GM12878 (cell line): ENCODE results near the gene TEKT4. TPM values are rescaled to one million over a fixed set of nuclear protein-coding genes. Genes with fewer than 3 reads are reported as not detected.
"Not testable (repeated sequence)": the region's sequence is repeated elsewhere in the genome, so short reads cannot be mapped to it uniquely, and the experiment has no call there.

Experiments used
- ATAC-seq: fragments of 200-7000 bp; cut with Tn5 transposase; 3 replicates; pipeline ENCODE4 v1.9.1; 2020; ENCODE audit warnings: mild to moderate bottlenecking, moderate library complexity
- BruUV-seq: library from RNA; stranded (reverse); fragments of 400-500 nt; replicated peaks from 2 replicates; lab custom pipeline; 2021; lab: Mats Ljungman, UMichigan
- CTCF ChIA-PET: fragments of 300-600 bp; sonication (Branson Sonifier 250); formaldehyde crosslinking; extraction: SDS; loops from one replicate; lab custom pipeline; 2021; ENCODE audit warnings: inconsistent platforms; lab: Yijun Ruan, JAX
- POLR2A ChIA-PET: fragments of 350-600 bp; formaldehyde crosslinking; extraction: SDS; loops from one replicate; lab custom pipeline; 2021; ENCODE audit warnings: inconsistent platforms; lab: Charles Lee
- RAD21 ChIA-PET: fragments of 300-600 bp; sonication (Branson Sonifier 250); formaldehyde crosslinking; loops from one replicate; lab custom pipeline; 2023; ENCODE audit warnings: antibody characterized with exemption; ENCODE audit not compliant: unreplicated experiment; lab: Charles Lee
- SMC1A ChIA-PET: fragments of 300-600 bp; sonication (Branson Sonifier 250); formaldehyde crosslinking; loops from one replicate; lab custom pipeline; 2023; ENCODE audit not compliant: unreplicated experiment, uncharacterized antibody; lab: Charles Lee
- DNase-seq: peaks from one replicate; pipeline ENCODE4 v3.0.0-alpha.2; 2011; ENCODE audit warnings: low read depth, low spot score
- FAIRE-seq: peaks from 3 replicates; lab custom pipeline; 2011; peaks lifted over from hg19 to GRCh38; lab: Jason Lieb, UNC
- H2AFZ ChIP-seq: 2 replicates; pipeline ENCODE4 v1.6.0; 2011; ENCODE audit warnings: low read depth, low read length, control low read depth; ENCODE audit not compliant: control insufficient read depth
- H3K27ac ChIP-seq: 2 replicates; pipeline ENCODE4 v1.5.1; 2011; ENCODE audit warnings: control low read depth; ENCODE audit not compliant: control insufficient read depth, insufficient read depth
- H3K27me3 ChIP-seq, 2 experiments: replicated peaks in 1 of 2; 2 replicates each; pipeline versions ENCODE4 v1.6.0 to v1.6.1; 2011; ENCODE audit warnings: low read length in 1 of 2; ENCODE audit not compliant: control insufficient read depth in 2 of 2, insufficient read depth in 2 of 2
- H3K36me3 ChIP-seq, 2 experiments: 2 replicates each; pipeline ENCODE4 v1.5.1; 2011; ENCODE audit warnings: low read length in 1 of 2; ENCODE audit not compliant: control insufficient read depth in 2 of 2, insufficient read depth in 2 of 2
- H3K4me1 ChIP-seq: 2 replicates; pipeline ENCODE4 v1.6.1; 2011; ENCODE audit warnings: mild to moderate bottlenecking, low read length, moderate library complexity, mixed read lengths; ENCODE audit not compliant: control insufficient read depth, insufficient read depth
- H3K4me2 ChIP-seq: 2 replicates; pipeline ENCODE4 v1.6.0; 2011; ENCODE audit warnings: control low read depth; ENCODE audit not compliant: control insufficient read depth, insufficient read depth
- H3K4me3 ChIP-seq: fragments of 200-600 bp; sonication (generic); 2 replicates; pipeline ENCODE4 v1.5.1; 2016
- H3K79me2 ChIP-seq: 2 replicates; pipeline ENCODE4 v1.6.0; 2011; ENCODE audit warnings: low read length; ENCODE audit not compliant: control insufficient read depth, insufficient read depth
- H3K9ac ChIP-seq: 2 replicates; pipeline ENCODE4 v1.8.0; 2011; ENCODE audit warnings: low read length, control low read depth, mixed read lengths; ENCODE audit not compliant: control insufficient read depth, insufficient read depth
- H3K9me3 ChIP-seq: replicated peaks from 3 replicates; pipeline ENCODE4 v1.5.1; 2011; ENCODE audit warnings: mild to moderate bottlenecking, low read length; ENCODE audit not compliant: control insufficient read depth, insufficient read depth
- H4K20me1 ChIP-seq: 2 replicates; pipeline ENCODE4 v1.6.0; 2011; ENCODE audit not compliant: control insufficient read depth, insufficient read depth
- E2F8 ChIP-seq: fragments of 450-650 bp; IDR thresholded peaks from 2 replicates; pipeline ENCODE4 v1.6.1; 2018; ENCODE audit warnings: mild to moderate bottlenecking, low read depth, moderate library complexity; ENCODE audit not compliant: partially characterized antibody
- FOXM1 ChIP-seq: IDR thresholded peaks from 2 replicates; pipeline ENCODE4 v1.6.1; 2012; ENCODE audit warnings: low read depth, mild to moderate bottlenecking, inconsistent platforms, low read length, moderate library complexity
- WGBS: methylation state at CpG from one replicate; pipeline ENCODE4 v1.1.6; 2016; ENCODE audit warnings: low lambda C conversion rate; ENCODE audit not compliant: insufficient replicate concordance, insufficient coverage; ENCODE audit errors: missing lambda C conversion rate; 5-methylcytosine and 5-hydroxymethylcytosine counted together
- in situ Hi-C: fragments of 300-500 bp; cut with MboI; formaldehyde crosslinking; loops from 9 replicates; pipeline ENCODE4 v1.14.3; 2018; ENCODE audit warnings: mixed read lengths
- intact Hi-C: fragments of 100-400 bp; cut with micrococcal nuclease; formaldehyde crosslinking; loops from one replicate; pipeline ENCODE4 v1.14.2; 2022; ENCODE audit not compliant: unreplicated experiment
- polyA plus RNA-seq, 11 experiments: library from polyadenylated mRNA; depleted of rRNA in 4 of 11; unstranded in 6 of 11; stranded (reverse) in 5 of 11; fragments of >200 nt; fragmentation: Nextera tagmentation in 4 of 11; fragmentation: Illumina TruSeq in 1 of 11; extraction: Ambion mirVana in 4 of 11; extraction: Trizol in 1 of 11; gene quantifications; 1 replicate in 1 of 11; 2 replicates in 10 of 11; pipeline versions ENCODE4 v1.2.1 to v1.2.3, GENCODE V29; 2011 to 2016; ENCODE audit warnings: inconsistent platforms in 2 of 11, missing spikeins in 2 of 11, low read depth in 1 of 11
- total RNA-seq, 4 experiments: library from RNA; depleted of rRNA in 3 of 4; stranded (reverse); fragments of >200 nt in 3 of 4; fragmentation: Illumina TruSeq in 1 of 4; extraction: Trizol in 1 of 4; gene quantifications; 2 replicates each; pipeline versions ENCODE4 v1.2.1 to v1.2.3, GENCODE V29; 2013 to 2021
- TF ChIP-seq, protein P1 (sequence below): fragments of 450-650 bp; IDR thresholded peaks from 2 replicates; pipeline ENCODE4 v1.6.1; 2017; ENCODE audit warnings: mild to moderate bottlenecking, moderate library complexity
- TF ChIP-seq, protein P2 (sequence below): IDR thresholded peaks from 2 replicates; pipeline ENCODE4 v1.6.1; 2012; ENCODE audit warnings: mild to moderate bottlenecking, low read depth, low read length

Gene TEKT4
- total and polyA plus RNA-seq, 10 of the 15 experiments (the other 5 are each of a cell fraction or from before 2014, with no cell fraction given): 0.06 to 2.7 (median 0.30) TPM; not detected in 4

DNA sequence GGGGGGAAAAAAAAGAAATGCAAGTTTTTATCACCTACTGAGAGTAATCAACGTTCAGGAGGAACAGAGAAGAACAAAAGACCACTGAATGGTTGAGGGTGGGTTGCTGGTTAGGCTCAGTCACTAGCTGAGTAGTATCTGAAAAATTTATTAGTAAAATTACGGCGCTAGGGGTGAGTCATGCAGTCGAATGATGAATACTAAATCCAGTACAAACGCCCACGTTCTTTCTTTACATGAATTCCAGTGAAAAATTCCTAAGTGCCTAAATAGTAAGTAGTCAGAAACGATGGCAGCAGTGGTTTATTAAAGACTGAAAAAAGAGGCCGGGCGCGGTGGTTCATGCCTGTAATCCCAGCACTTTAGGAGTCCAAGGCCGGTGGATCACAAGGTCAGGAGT lies 52.0 kb downstream of the TEKT4 start (continued):
- TF ChIP-seq, protein P1, sequence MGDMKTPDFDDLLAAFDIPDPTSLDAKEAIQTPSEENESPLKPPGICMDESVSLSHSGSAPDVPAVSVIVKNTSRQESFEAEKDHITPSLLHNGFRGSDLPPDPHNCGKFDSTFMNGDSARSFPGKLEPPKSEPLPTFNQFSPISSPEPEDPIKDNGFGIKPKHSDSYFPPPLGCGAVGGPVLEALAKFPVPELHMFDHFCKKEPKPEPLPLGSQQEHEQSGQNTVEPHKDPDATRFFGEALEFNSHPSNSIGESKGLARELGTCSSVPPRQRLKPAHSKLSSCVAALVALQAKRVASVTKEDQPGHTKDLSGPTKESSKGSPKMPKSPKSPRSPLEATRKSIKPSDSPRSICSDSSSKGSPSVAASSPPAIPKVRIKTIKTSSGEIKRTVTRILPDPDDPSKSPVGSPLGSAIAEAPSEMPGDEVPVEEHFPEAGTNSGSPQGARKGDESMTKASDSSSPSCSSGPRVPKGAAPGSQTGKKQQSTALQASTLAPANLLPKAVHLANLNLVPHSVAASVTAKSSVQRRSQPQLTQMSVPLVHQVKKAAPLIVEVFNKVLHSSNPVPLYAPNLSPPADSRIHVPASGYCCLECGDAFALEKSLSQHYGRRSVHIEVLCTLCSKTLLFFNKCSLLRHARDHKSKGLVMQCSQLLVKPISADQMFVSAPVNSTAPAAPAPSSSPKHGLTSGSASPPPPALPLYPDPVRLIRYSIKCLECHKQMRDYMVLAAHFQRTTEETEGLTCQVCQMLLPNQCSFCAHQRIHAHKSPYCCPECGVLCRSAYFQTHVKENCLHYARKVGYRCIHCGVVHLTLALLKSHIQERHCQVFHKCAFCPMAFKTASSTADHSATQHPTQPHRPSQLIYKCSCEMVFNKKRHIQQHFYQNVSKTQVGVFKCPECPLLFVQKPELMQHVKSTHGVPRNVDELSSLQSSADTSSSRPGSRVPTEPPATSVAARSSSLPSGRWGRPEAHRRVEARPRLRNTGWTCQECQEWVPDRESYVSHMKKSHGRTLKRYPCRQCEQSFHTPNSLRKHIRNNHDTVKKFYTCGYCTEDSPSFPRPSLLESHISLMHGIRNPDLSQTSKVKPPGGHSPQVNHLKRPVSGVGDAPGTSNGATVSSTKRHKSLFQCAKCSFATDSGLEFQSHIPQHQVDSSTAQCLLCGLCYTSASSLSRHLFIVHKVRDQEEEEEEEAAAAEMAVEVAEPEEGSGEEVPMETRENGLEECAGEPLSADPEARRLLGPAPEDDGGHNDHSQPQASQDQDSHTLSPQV: no peak
- TF ChIP-seq E2F8 (no peak), FOXM1 (no peak)

DNA sequence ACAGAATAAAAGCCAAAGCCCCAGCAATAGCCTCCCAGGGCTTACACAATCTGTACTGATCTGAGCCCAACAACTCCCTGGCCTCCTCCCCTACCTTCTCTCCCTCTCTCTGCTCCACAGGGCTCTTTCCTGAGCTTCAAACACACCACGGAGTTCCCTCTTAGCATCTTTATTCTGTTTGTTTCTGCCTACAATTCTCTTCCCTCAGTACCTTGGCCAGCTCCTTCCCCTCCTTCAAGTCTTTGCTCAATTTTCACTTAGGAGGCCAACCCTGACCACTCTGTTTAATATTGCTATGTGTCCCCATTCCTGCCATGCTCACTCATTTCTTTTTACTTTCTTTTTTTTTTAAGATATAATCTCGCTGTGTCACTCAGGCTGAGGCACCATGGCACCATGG lies 53.8 kb downstream of the TEKT4 start:
- H3K9me3 ChIP-seq, H3K36me3 ChIP-seq, POLR2A ChIA-PET, FAIRE-seq, H4K20me1 ChIP-seq, H3K9ac ChIP-seq, H3K79me2 ChIP-seq, H3K27me3 ChIP-seq, intact Hi-C loops, H3K4me1 ChIP-seq, BruUV-seq, H3K4me3 ChIP-seq, RAD21 ChIA-PET, ATAC-seq, SMC1A ChIA-PET, H3K4me2 ChIP-seq, H3K27ac ChIP-seq, H2AFZ ChIP-seq, in situ Hi-C loops, DNase-seq: not testable (repeated sequence)
- WGBS: 5% methylated on average over 2 of the region's 2 CpGs
- CTCF ChIA-PET: interaction anchor here (1.5 kb wide), 1 partner anchor 31 kb away, joined by 3 read pairs; no protein-coding TSS in a partner anchor
- TF ChIP-seq, protein P2, sequence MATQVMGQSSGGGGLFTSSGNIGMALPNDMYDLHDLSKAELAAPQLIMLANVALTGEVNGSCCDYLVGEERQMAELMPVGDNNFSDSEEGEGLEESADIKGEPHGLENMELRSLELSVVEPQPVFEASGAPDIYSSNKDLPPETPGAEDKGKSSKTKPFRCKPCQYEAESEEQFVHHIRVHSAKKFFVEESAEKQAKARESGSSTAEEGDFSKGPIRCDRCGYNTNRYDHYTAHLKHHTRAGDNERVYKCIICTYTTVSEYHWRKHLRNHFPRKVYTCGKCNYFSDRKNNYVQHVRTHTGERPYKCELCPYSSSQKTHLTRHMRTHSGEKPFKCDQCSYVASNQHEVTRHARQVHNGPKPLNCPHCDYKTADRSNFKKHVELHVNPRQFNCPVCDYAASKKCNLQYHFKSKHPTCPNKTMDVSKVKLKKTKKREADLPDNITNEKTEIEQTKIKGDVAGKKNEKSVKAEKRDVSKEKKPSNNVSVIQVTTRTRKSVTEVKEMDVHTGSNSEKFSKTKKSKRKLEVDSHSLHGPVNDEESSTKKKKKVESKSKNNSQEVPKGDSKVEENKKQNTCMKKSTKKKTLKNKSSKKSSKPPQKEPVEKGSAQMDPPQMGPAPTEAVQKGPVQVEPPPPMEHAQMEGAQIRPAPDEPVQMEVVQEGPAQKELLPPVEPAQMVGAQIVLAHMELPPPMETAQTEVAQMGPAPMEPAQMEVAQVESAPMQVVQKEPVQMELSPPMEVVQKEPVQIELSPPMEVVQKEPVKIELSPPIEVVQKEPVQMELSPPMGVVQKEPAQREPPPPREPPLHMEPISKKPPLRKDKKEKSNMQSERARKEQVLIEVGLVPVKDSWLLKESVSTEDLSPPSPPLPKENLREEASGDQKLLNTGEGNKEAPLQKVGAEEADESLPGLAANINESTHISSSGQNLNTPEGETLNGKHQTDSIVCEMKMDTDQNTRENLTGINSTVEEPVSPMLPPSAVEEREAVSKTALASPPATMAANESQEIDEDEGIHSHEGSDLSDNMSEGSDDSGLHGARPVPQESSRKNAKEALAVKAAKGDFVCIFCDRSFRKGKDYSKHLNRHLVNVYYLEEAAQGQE: peak; percentile 61; the same call in 1 of the 2 replicates
